D721Med (cell line): ENCODE results near the gene ADSS2.

Experiments used
- DNase-seq: peaks from one replicate; pipeline ENCODE4 v3.0.0; 2011; ENCODE audit warnings: low spot score; ENCODE audit not compliant: insufficient read length
- FAIRE-seq: peaks from 2 replicates; lab custom pipeline; 2011; peaks lifted over from hg19 to GRCh38; lab: Jason Lieb, UNC
- CTCF ChIP-seq: IDR thresholded peaks from 2 replicates; pipeline ENCODE4 v1.5.1; 2012; ENCODE audit warnings: mild to moderate bottlenecking, control low read depth; ENCODE audit not compliant: insufficient read depth; ENCODE audit errors: missing control alignments

The ADSS2 gene

GRCh38 chr1:244388961-244389360 lies 62.7 kb downstream of the ADSS2 start:
- peak; percentile 98 for FAIRE-seq
- DNase-seq = peak; percentile 52
- no peak for TF ChIP-seq CTCF

GRCh38 chr1:244387415-244387814 lies 64.3 kb downstream of the ADSS2 start:
- no peak for FAIRE-seq
- DNase-seq = no peak
- TF ChIP-seq CTCF = no peak

- DNase-seq (no peak), FAIRE-seq (peak; percentile 58)
- no peak for TF ChIP-seq CTCF
Observed at GRCh38 chr1:244386595-244386994, 65.1 kb downstream of the ADSS2 start.

- DNase-seq (no peak), FAIRE-seq (no peak)
- TF ChIP-seq CTCF = no peak
Observed at GRCh38 chr1:244384066-244384465, 67.6 kb downstream of the ADSS2 start.

- peak; percentile 56 for FAIRE-seq
- no peak for DNase-seq
- TF ChIP-seq CTCF = no peak
Observed at GRCh38 chr1:244383278-244383884, 68.3 kb downstream of the ADSS2 start.

- TF ChIP-seq CTCF = no peak
- FAIRE-seq (no peak), DNase-seq (no peak)
Observed at GRCh38 chr1:244381878-244382565, 69.7 kb downstream of the ADSS2 start.

- DNase-seq (no peak), FAIRE-seq (peak; percentile 11)
Observed at GRCh38 chr1:244376126-244376525, 75.6 kb downstream of the ADSS2 start.

More at GRCh38 chr1:244376126-244376525, 75.6 kb downstream of the ADSS2 start:
- no peak for TF ChIP-seq CTCF
